ENCODE results near the gene NCAPG2.

The NCAPG2 gene

GRCh38 chr7:158730383-158731346 lies 26.1 kb upstream of the NCAPG2 start:
- Histone ChIP-seq H3K27me3 (no peaks in the 10 kb centered on the region), H3K4me1 (peaks cover 0 to 47% (median 8%) of the 10 kb centered on the region in 10 experiments; a peak in 10 of 20 replicates), H3K9ac (no peak overlapping the region), H3K9me3 (replicated peaks in 1 of 11) (peaks cover 0 to 9% (median 0%) of the 10 kb centered on the region in 11 experiments; a peak in 3 of 22 replicates), H3K36me3 (peaks cover 39 to 59% (median 49%) of the 10 kb centered on the region in 11 experiments), H3K4me3 (no peak overlapping the region), H3K27ac (peak overlapping the region in 1 of 11 experiments; percentile 16; a peak in 2 of 22 replicates), H3K4me2 (peak overlapping the region in 4 of 11 experiments; percentile 2 to 48 (median 28); a peak in 5 of 22 replicates), H4K20me1 (no peaks in the 10 kb centered on the region)
- TF ChIP-seq Cebpa-rat (IDR thresholded peaks at IDR 0.05), result no peak

- Histone ChIP-seq H3K27ac (peak overlapping the region in 1 of 11 experiments; percentile 16; a peak in 1 of 22 replicates), H3K4me3 (no peak overlapping the region), H3K36me3 (peaks cover 31 to 50% (median 40%) of the 10 kb centered on the region in 11 experiments)
Measured at GRCh38 chr7:158729646-158730382, 25.2 kb upstream of the NCAPG2 start.

GRCh38 chr7:158728911-158729645 lies 24.5 kb upstream of the NCAPG2 start:
- Histone ChIP-seq H4K20me1 (no peaks in the 10 kb centered on the region), H3K9me3 (replicated peaks in 1 of 11) (peaks cover 0 to 9% (median 0%) of the 10 kb centered on the region in 11 experiments; a peak in 3 of 22 replicates), H3K4me1 (peaks cover 0 to 31% (median 8%) of the 10 kb centered on the region in 10 experiments; a peak in 10 of 20 replicates), H3K4me2 (no peak overlapping the region), H3K27me3 (no peaks in the 10 kb centered on the region), H3K9ac (no peak overlapping the region), H3K4me3 (no peak overlapping the region), H3K27ac (no peak overlapping the region), H3K36me3 (peaks cover 24 to 43% (median 33%) of the 10 kb centered on the region in 11 experiments)
- no peak for TF ChIP-seq Cebpa-rat (IDR thresholded peaks at IDR 0.05)

More at GRCh38 chr7:158729646-158730382, 25.2 kb upstream of the NCAPG2 start:
- H3K4me2 ChIP-seq, result peak overlapping the region in 2 of 11 experiments; percentile 13 to 48; a peak in 2 of 22 replicates
- no peak overlapping the region for H3K9ac ChIP-seq
- H4K20me1 ChIP-seq, result no peaks in the 10 kb centered on the region
- H3K9me3 ChIP-seq (replicated peaks in 1 of 11), result peaks cover 0 to 9% (median 0%) of the 10 kb centered on the region in 11 experiments; a peak in 3 of 22 replicates
- H3K27me3 ChIP-seq, result no peaks in the 10 kb centered on the region
- peaks cover 0 to 38% (median 8%) of the 10 kb centered on the region in 10 experiments; a peak in 10 of 20 replicates for H3K4me1 ChIP-seq
- no peak for TF ChIP-seq Cebpa-rat (IDR thresholded peaks at IDR 0.05)

DNA sequence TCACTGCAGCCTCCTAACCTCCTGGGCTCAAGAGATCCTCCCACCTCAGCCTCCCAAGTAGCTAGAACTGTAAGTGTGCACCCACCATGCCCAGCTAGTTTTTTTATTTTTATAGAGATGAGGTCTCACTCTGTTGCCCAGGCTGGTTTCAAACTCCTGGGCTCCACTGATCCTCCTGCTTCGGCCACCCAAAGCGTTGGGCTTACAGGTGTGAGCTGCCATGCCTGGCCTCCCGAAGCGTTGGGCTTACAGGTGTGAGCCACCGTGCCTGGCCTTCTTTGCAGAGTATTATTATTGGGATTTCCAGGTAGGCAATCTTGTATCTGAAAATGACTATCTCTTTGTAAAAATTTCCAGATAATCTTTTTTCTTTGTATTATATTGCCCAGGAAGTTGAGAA lies 23.1 kb upstream of the NCAPG2 start:
- H3K4me1 ChIP-seq, result peaks cover 0 to 26% (median 8%) of the 10 kb centered on the region in 10 experiments; a peak in 10 of 20 replicates
- no peaks in the 10 kb centered on the region for H4K20me1 ChIP-seq
- no peak for TF ChIP-seq Cebpa-rat (IDR thresholded peaks at IDR 0.05)

GRCh38 chr7:158726277-158726807 lies 21.7 kb upstream of the NCAPG2 start:
- no peak for TF ChIP-seq Cebpa-rat (IDR thresholded peaks at IDR 0.05)
- Histone ChIP-seq H3K27me3 (no peaks in the 10 kb centered on the region), H3K4me1 (peaks cover 0 to 16% (median 8%) of the 10 kb centered on the region in 10 experiments; a peak in 10 of 20 replicates), H3K4me2 (no peak overlapping the region), H4K20me1 (no peaks in the 10 kb centered on the region), H3K9me3 (replicated peaks in 1 of 11) (peaks cover 0 to 9% (median 0%) of the 10 kb centered on the region in 11 experiments; a peak in 3 of 22 replicates), H3K4me3 (no peak overlapping the region), H3K36me3 (peaks cover 8 to 17% (median 13%) of the 10 kb centered on the region in 11 experiments; a peak in 19 of 22 replicates), H3K9ac (no peak overlapping the region), H3K27ac (no peak overlapping the region; a peak in 1 of 22 replicates)

More for the DNA sequence above, 23.1 kb upstream of the NCAPG2 start:
- Histone ChIP-seq H3K27ac (no peak overlapping the region), H3K9ac (no peak overlapping the region), H3K4me3 (no peak overlapping the region), H3K27me3 (no peaks in the 10 kb centered on the region), H3K9me3 (replicated peaks in 1 of 11) (peaks cover 0 to 9% (median 0%) of the 10 kb centered on the region in 11 experiments; a peak in 3 of 22 replicates), H3K36me3 (peaks cover 18 to 29% (median 22%) of the 10 kb centered on the region in 11 experiments; a peak in 20 of 22 replicates), H3K4me2 (no peak overlapping the region)

DNA sequence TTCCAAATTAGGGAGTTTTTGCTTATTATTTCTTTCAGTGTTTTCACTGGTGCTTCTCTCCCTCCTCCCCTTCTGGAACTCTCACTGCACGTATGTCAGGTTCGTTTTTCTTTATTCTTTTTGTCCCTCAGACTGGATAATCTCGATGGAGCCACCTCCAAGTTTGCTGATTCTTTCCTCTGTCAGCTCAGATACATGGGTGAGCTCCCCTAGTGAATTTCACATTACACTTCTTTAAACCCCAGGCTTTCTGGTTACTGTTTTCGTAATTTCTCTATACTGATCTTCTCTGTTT lies 20.8 kb upstream of the NCAPG2 start:
- Histone ChIP-seq H3K9ac (no peak overlapping the region), H3K4me3 (no peak overlapping the region), H3K27me3 (no peaks in the 10 kb centered on the region), H3K36me3 (peaks cover 2 to 9% (median 8%) of the 10 kb centered on the region in 11 experiments; a peak in 18 of 22 replicates), H3K4me1 (peaks cover 0 to 8% (median 4%) of the 10 kb centered on the region in 10 experiments; a peak in 10 of 20 replicates), H4K20me1 (no peaks in the 10 kb centered on the region), H3K27ac (no peak overlapping the region), H3K9me3 (replicated peaks in 1 of 11) (peaks cover 0 to 3% (median 0%) of the 10 kb centered on the region in 11 experiments; a peak in 3 of 22 replicates), H3K4me2 (no peak overlapping the region)
- no peak for TF ChIP-seq Cebpa-rat (IDR thresholded peaks at IDR 0.05)

DNA sequence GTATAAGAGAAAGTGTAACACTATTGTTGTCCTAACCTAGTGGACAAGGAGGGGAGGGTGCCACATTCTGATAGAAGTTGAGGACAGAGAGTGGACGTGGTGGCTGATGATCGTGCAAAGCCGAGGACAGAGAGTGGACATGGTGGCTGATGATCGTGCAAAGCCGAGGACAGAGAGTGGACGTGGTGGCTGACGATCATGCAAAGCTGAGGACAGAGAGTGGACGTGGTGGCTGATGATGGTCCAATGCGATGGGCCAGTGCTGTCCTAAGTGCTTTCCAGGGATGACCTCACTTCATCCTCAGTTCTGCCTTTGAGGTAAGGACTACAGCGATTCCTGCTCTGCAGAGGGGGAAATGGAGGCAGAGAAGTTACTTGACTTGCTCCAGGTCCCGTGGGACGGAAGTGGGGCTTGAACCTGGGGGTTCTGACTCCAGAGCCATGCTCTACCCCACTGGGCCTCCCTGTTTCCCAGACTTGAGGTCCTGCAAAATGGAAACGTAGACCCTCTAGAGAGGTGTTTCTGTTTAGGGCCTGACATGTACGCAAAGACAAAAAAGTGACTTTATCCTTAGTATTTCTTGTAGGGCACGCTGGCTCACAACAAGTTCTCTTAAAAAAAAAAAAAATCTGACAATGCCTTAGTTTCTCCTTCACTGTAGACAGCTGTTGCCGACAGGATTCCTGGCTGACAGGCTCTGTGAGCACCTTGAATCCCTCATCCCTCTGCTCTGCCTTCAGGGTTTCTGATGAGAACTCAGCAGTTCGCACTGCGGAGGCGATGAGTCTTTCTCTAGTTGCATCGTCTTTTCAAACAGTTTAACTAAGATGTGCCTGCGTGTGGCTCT lies 20.3 kb upstream of the NCAPG2 start:
- Histone ChIP-seq H3K27me3 (no peaks in the 10 kb centered on the region), H3K4me1 (peaks cover 0 to 3% (median under 1%) of the 10 kb centered on the region in 10 experiments; a peak in 4 of 20 replicates), H3K9me3 (replicated peaks in 1 of 11) (no peaks in the 10 kb centered on the region), H3K27ac (no peak overlapping the region), H3K36me3 (peaks cover 0 to 3% (median 2%) of the 10 kb centered on the region in 11 experiments; a peak in 10 of 22 replicates), H3K4me2 (no peak overlapping the region), H3K4me3 (no peak overlapping the region), H4K20me1 (no peaks in the 10 kb centered on the region), H3K9ac (no peak overlapping the region)
- no peak for TF ChIP-seq Cebpa-rat (IDR thresholded peaks at IDR 0.05)
